ENCODE measurements around the gene ZBTB32. TPM values are rescaled to one million over a fixed set of nuclear protein-coding genes. Genes with fewer than 3 reads are reported as not detected.
A peak's percentile ranks its signal among the peaks of the same experiment; 100 is the strongest.

Gene ZBTB32
- total RNA-seq, 1 experiment from 2014 or later = not detected

- Histone ChIP-seq H4K20me1 (ENCODE audit: insufficient read depth) (no peaks in the 10 kb centered on the region), H3K79me2 (ENCODE audit: insufficient read depth, low read length) (peaks cover 21% of the 10 kb centered on the region), H3K4me3 (replicated peaks in 1 of 2; ENCODE audit: low read depth in 1 of 2, low read length in 2 of 2) (no peak overlapping the region), H3K9me3 (ENCODE audit: control insufficient read depth in 1 of 2, insufficient read depth in 1 of 2, low read depth in 1 of 2, low read length in 2 of 2) (no peaks in the 10 kb centered on the region), H3K9me2 (ENCODE audit: insufficient read depth) (no peaks in the 10 kb centered on the region), H3K9ac (ENCODE audit: low read length) (no peak overlapping the region), H3K27ac (ENCODE audit: low read depth, low read length) (peak overlapping the region; percentile 2; the same call in 1 of the 2 replicates), H3K4me1 (ENCODE audit: control insufficient read depth in 1 of 2, insufficient read depth in 2 of 2, low read length in 2 of 2) (peaks cover 16 to 41% of the 10 kb centered on the region in 2 experiments), H3K36me3 (ENCODE audit: control insufficient read depth in 1 of 2, insufficient read depth in 2 of 2, low read length in 2 of 2) (no peaks in the 10 kb centered on the region; a peak in 2 of 4 replicates), H2AFZ (ENCODE audit: low read depth, low read length, poor library complexity, severe bottlenecking) (no peak overlapping the region), H3K4me2 (ENCODE audit: low read length) (no peak overlapping the region), H3K27me3 (ENCODE audit: insufficient read depth, low read length) (no peaks in the 10 kb centered on the region)
- RAD21 ChIA-PET (ENCODE audit: low non-redundant PET in 1 of 2, low total read pairs in 2 of 2, uncharacterized antibody in 2 of 2, unreplicated experiment in 2 of 2) = no interaction called here
- TF ChIP-seq SP1 (IDR thresholded peaks at IDR 0.05; ENCODE audit: low read depth) (no peak), CTCF (IDR thresholded peaks at IDR 0.05 in 2 of 3, conservative IDR thresholded peaks at IDR 0.05 in 1 of 3; ENCODE audit: borderline replicate concordance in 1 of 3, insufficient read depth in 1 of 3, low read depth in 2 of 3, low read length in 2 of 3) (peak in 2 of 3 experiments; percentile 10 to 40; a peak in 2 of 6 replicates), CBX3 (IDR thresholded peaks at IDR 0.05; ENCODE audit: low read depth) (no peak), FOSL1 (IDR thresholded peaks at IDR 0.05; ENCODE audit: low read depth) (no peak), REST (IDR thresholded peaks at IDR 0.05; ENCODE audit: low read depth) (no peak), TCF7L2 (IDR thresholded peaks at IDR 0.05; ENCODE audit: borderline replicate concordance, extremely low read depth, insufficient read depth, insufficient read length) (no peak), EZH2 (IDR thresholded peaks at IDR 0.05) (no peak), ELF1 (IDR thresholded peaks at IDR 0.05; ENCODE audit: borderline replicate concordance, low read depth) (no peak)
- DNase-seq (ENCODE audit: low read depth, low spot score) (no peak), ATAC-seq (no peak)
- POLR2A ChIA-PET = no interaction called here
- no TSS peak for BruUV-seq (replicated peaks)
- intact Hi-C loops (cut with micrococcal nuclease) = loop anchor here (10.0 kb wide), 1 partner anchor 360 kb away; the partner anchor contains the start of gene FFAR3
- CTCF ChIA-PET = no interaction called here
Observed at GRCh38 chr19:35714601-35715354, 10.4 kb downstream of the ZBTB32 start.

Measured in HCT116 (cell line).